NCI-H2171 treated with DMSO at 0.1 percent for 48 hours (cell line): Measurements from ENCODE around the gene UTP11.

ENCODE experiments used
- DNase-seq: peaks from one replicate; lab custom pipeline; 2025; lab: John Stamatoyannopoulos, UW

The UTP11 gene

GRCh38 chr1:38046333-38046883, 33.9 kb downstream of the UTP11 start, which contains the start of gene POU3F1:
Gene POU3F1 (minus strand): TSS chr1:38046793. CDS start chr1:38046743, 50 bp downstream.
- DNase-seq = no peak

- peak; percentile 87 for DNase-seq
These were observed 34.5 kb downstream of the UTP11 start for GRCh38 chr1:38046884-38047602.

- DNase-seq = no peak
These were observed 35.1 kb downstream of the UTP11 start for GRCh38 chr1:38047603-38048141.

- no peak for DNase-seq
These were observed 38.0 kb downstream of the UTP11 start for GRCh38 chr1:38050397-38051078.

GRCh38 chr1:38051079-38051543, 38.6 kb downstream of the UTP11 start:
- no peak for DNase-seq

- DNase-seq = peak; percentile 30
These were observed 40.3 kb downstream of the UTP11 start for GRCh38 chr1:38052750-38053415.

GRCh38 chr1:38053416-38054091, 41.0 kb downstream of the UTP11 start:
- no peak for DNase-seq

- no peak for DNase-seq
These were observed 42.9 kb downstream of the UTP11 start for GRCh38 chr1:38055398-38055797.

- no peak for DNase-seq
These were observed 43.4 kb downstream of the UTP11 start for GRCh38 chr1:38055965-38056364.

- no peak for DNase-seq
These were observed 47.2 kb downstream of the UTP11 start for GRCh38 chr1:38059635-38060250.

GRCh38 chr1:38060498-38060897, 48.0 kb downstream of the UTP11 start:
- no peak for DNase-seq

- no peak for DNase-seq
These were observed 48.8 kb downstream of the UTP11 start for GRCh38 chr1:38061290-38061689.

GRCh38 chr1:38061883-38062328, 49.4 kb downstream of the UTP11 start:
- DNase-seq = no peak

- peak; percentile 90 for DNase-seq
These were observed 50.1 kb downstream of the UTP11 start for GRCh38 chr1:38062361-38063288.

- no peak for DNase-seq
These were observed 51.1 kb downstream of the UTP11 start for GRCh38 chr1:38063616-38064015.

- no peak for DNase-seq
These were observed 51.8 kb downstream of the UTP11 start for GRCh38 chr1:38064197-38064903.

GRCh38 chr1:38068220-38068979, 55.9 kb downstream of the UTP11 start:
- no peak for DNase-seq

- DNase-seq = no peak
These were observed 56.4 kb downstream of the UTP11 start for GRCh38 chr1:38068980-38069340.
